MM.1S (cell line): Measurements from ENCODE around the gene ELMOD1.

Experiments used
- DNase-seq: peaks from one replicate; pipeline ENCODE4 v3.0.0-alpha.2; 2015
- H2AFZ ChIP-seq: fragments of 300-600 bp; sonication (generic); 2 replicates; pipeline ENCODE4 v1.6.0; 2016; ENCODE audit warnings: antibody characterized with exemption, low read length
- H3F3A ChIP-seq: fragments of 300-600 bp; sonication (generic); 2 replicates; pipeline ENCODE4 v1.6.1; 2016; ENCODE audit warnings: mild to moderate bottlenecking, antibody characterized with exemption, low read length, moderate library complexity, mixed read lengths; ENCODE audit not compliant: insufficient read depth
- H3K27ac ChIP-seq: fragments of 300-600 bp; sonication (generic); 2 replicates; pipeline ENCODE4 v1.5.1; 2016; ENCODE audit warnings: mild to moderate bottlenecking, low read length
- H3K27me3 ChIP-seq: fragments of 300-600 bp; sonication (generic); replicated peaks from 2 replicates; pipeline ENCODE4 v1.6.0; 2016; ENCODE audit warnings: low read length; ENCODE audit not compliant: insufficient read depth
- H3K36me3 ChIP-seq: fragments of 300-600 bp; sonication (generic); replicated peaks from 2 replicates; pipeline ENCODE4 v1.6.1; 2016; ENCODE audit warnings: mild to moderate bottlenecking, low read length, mixed read lengths; ENCODE audit not compliant: insufficient read depth
- H3K4me1 ChIP-seq: fragments of 300-600 bp; sonication (generic); 2 replicates; pipeline ENCODE4 v1.6.1; 2016; ENCODE audit warnings: low read length, mixed read lengths
- H3K4me2 ChIP-seq: fragments of 300-600 bp; sonication (generic); 2 replicates; pipeline ENCODE4 v1.6.0; 2016; ENCODE audit warnings: low read depth, low read length
- H3K4me3 ChIP-seq: fragments of 300-600 bp; sonication (generic); 2 replicates; pipeline ENCODE4 v1.5.1; 2016; ENCODE audit warnings: low read length, mixed read lengths
- H3K79me2 ChIP-seq: fragments of 300-600 bp; sonication (generic); 2 replicates; pipeline ENCODE4 v1.6.1; 2016; ENCODE audit warnings: mixed run types, low read length, mixed read lengths
- H3K9ac ChIP-seq: fragments of 300-600 bp; sonication (generic); 2 replicates; pipeline ENCODE4 v1.6.1; 2016; ENCODE audit warnings: low read length, mixed read lengths
- H3K9me2 ChIP-seq: fragments of 300-600 bp; sonication (generic); replicated peaks from 2 replicates; pipeline ENCODE4 v1.6.1; 2016; ENCODE audit warnings: mild to moderate bottlenecking, low read length, mixed read lengths; ENCODE audit not compliant: insufficient read depth
- H3K9me3 ChIP-seq: fragments of 300-600 bp; sonication (generic); replicated peaks from 2 replicates; pipeline ENCODE4 v1.6.1; 2016; ENCODE audit warnings: mild to moderate bottlenecking, low read length, mixed read lengths; ENCODE audit not compliant: insufficient read depth
- H4K20me1 ChIP-seq: fragments of 300-600 bp; sonication (generic); 2 replicates; pipeline ENCODE4 v1.6.1; 2016; ENCODE audit warnings: mild to moderate bottlenecking, low read length, moderate library complexity, mixed read lengths; ENCODE audit not compliant: insufficient read depth
- EZH2 ChIP-seq: fragments of 300-600 bp; sonication (generic); optimal IDR thresholded peaks from 2 replicates; pipeline ENCODE3; 2017; ENCODE audit warnings: low read depth, mild to moderate bottlenecking, antibody characterized with exemption, low read length, mixed read lengths
- EZH2phosphoT487 ChIP-seq: fragments of 300-600 bp; sonication (generic); IDR thresholded peaks from 2 replicates; pipeline ENCODE4 v1.6.1; 2018; ENCODE audit warnings: antibody characterized with exemption, low read length
- TF ChIP-seq, protein P1 (sequence below): fragments of 300-600 bp; sonication (generic); IDR thresholded peaks from 2 replicates; pipeline ENCODE4 v1.5.1; 2016; ENCODE audit warnings: antibody characterized with exemption, low read length, mixed read lengths

The ELMOD1 gene

DNA sequence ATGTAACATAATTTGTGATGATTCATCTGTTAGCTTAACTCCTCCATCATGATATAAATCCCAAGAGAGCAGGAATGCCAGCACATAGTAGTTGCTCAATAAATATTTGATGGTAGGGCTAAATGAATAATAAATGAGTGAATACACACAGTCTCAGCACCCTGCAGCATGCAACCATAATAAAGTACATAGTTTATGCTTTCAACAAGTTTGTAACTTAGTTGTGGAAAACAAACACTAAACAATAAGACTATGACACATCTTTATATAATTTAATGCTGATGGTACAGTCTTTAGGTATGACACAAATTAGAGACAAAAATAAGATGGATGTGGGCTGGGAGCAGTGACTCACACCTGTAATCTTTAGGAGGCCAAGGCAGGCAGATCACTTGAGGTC, 29.3 kb upstream of the ELMOD1 start:
- no peaks in the 10 kb centered on the region for H3K9me2 ChIP-seq
- H3K4me1 ChIP-seq = peaks cover 18% of the 10 kb centered on the region
- no peaks in the 10 kb centered on the region; the same call in 1 of the 2 replicates for H3K36me3 ChIP-seq
- H3K79me2 ChIP-seq = peaks cover 43% of the 10 kb centered on the region
- no peak overlapping the region for H3K27ac ChIP-seq
- no peaks in the 10 kb centered on the region for H3K27me3 ChIP-seq
- no peak overlapping the region for H2AFZ ChIP-seq
- H4K20me1 ChIP-seq = no peaks in the 10 kb centered on the region
- DNase-seq = no peak
- H3K9ac ChIP-seq = no peak overlapping the region
- TF ChIP-seq EZH2phosphoT487 (no peak), EZH2 (no peak)
- TF ChIP-seq, protein P1, sequence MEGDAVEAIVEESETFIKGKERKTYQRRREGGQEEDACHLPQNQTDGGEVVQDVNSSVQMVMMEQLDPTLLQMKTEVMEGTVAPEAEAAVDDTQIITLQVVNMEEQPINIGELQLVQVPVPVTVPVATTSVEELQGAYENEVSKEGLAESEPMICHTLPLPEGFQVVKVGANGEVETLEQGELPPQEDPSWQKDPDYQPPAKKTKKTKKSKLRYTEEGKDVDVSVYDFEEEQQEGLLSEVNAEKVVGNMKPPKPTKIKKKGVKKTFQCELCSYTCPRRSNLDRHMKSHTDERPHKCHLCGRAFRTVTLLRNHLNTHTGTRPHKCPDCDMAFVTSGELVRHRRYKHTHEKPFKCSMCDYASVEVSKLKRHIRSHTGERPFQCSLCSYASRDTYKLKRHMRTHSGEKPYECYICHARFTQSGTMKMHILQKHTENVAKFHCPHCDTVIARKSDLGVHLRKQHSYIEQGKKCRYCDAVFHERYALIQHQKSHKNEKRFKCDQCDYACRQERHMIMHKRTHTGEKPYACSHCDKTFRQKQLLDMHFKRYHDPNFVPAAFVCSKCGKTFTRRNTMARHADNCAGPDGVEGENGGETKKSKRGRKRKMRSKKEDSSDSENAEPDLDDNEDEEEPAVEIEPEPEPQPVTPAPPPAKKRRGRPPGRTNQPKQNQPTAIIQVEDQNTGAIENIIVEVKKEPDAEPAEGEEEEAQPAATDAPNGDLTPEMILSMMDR = no peak
- 0 out of 2 replicates have a peak, but pooled peaks cover 17% of the 10 kb centered on the region for H3F3A ChIP-seq
- H3K4me2 ChIP-seq = no peak overlapping the region
- H3K9me3 ChIP-seq = no peaks in the 10 kb centered on the region
- no peak overlapping the region for H3K4me3 ChIP-seq

DNA sequence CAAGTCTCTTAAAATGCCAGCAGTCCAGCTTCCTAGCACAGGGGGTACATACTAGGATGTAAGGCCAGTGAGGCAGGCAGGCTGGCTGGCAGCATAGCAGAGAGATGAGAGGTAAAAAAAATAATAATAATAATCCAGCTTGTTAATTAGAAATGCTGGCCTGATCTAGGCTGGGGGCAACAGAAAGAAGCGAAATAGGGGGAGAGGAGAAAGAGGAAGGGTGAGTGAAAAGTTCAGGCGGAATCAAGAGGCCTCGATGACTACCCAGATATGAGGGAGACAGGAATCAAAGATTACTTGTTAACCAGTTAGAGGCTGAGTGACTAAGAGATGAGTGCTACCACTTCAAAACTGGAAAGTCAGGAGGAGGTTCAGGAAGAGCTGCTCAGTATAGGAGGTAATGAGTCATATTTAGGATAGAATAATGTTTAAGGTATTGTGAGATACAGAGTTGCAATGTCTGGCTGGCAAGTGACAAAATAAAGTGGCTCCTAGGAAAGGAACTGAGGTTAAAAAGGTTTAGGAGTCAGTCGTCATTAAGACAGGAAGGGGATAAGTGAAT, 28.2 kb upstream of the ELMOD1 start:
- Histone ChIP-seq H3K9ac (no peak overlapping the region), H3K9me3 (no peaks in the 10 kb centered on the region), H3K36me3 (no peaks in the 10 kb centered on the region; the same call in 1 of the 2 replicates), H3K79me2 (peaks cover 43% of the 10 kb centered on the region), H4K20me1 (no peaks in the 10 kb centered on the region), H3F3A (peaks cover 20% of the 10 kb centered on the region; the same call in 1 of the 2 replicates), H3K4me3 (no peak overlapping the region), H2AFZ (no peak overlapping the region), H3K4me1 (peaks cover 28% of the 10 kb centered on the region), H3K27me3 (no peaks in the 10 kb centered on the region), H3K27ac (no peak overlapping the region), H3K9me2 (no peaks in the 10 kb centered on the region), H3K4me2 (no peak overlapping the region)
- TF ChIP-seq EZH2phosphoT487 = no peak
- TF ChIP-seq, protein P1 = no peak
- DNase-seq = no peak

DNA sequence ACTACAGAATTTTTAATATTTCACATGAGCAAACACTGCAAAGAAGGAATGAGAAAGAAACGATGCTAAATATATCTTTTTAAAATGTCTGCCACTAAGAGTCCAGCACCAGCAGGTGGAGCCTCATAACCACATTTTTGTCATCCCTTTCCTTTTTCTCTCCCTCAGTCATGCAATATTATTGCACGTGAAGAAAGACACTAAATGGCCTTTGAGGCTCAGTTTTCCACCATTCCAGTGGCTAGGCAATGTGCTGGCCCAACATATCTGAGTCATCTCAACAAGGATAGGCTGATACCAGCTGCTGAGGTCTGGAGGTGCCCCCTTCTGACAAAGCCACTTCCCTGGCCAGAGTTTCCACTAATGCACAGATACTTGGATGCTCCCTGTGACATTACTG, 27.2 kb upstream of the ELMOD1 start:
- H3K4me3 ChIP-seq = no peak overlapping the region; the same call in 1 of the 2 replicates
- TF ChIP-seq EZH2 = no peak
- TF ChIP-seq, protein P1 = peak; percentile 75
- TF ChIP-seq EZH2phosphoT487 = no peak

More for the DNA sequence above, 27.2 kb upstream of the ELMOD1 start:
- H3K9me2 ChIP-seq = no peaks in the 10 kb centered on the region
- H4K20me1 ChIP-seq = no peaks in the 10 kb centered on the region
- H3K27me3 ChIP-seq = no peaks in the 10 kb centered on the region
- H3K4me1 ChIP-seq = peaks cover 38% of the 10 kb centered on the region
- H3K36me3 ChIP-seq = no peaks in the 10 kb centered on the region; the same call in 1 of the 2 replicates
- no peak overlapping the region for H3K27ac ChIP-seq
- no peak overlapping the region for H3K9ac ChIP-seq
- H3K79me2 ChIP-seq = peaks cover 43% of the 10 kb centered on the region
- peak overlapping the region; percentile 57; the same call in 1 of the 2 replicates for H3K4me2 ChIP-seq
- peaks cover 28% of the 10 kb centered on the region for H3F3A ChIP-seq
- no peak overlapping the region for H2AFZ ChIP-seq
- peak; percentile 66 for DNase-seq
- no peaks in the 10 kb centered on the region for H3K9me3 ChIP-seq
